ENCODE data around the gene RYR2.

RYR2 gene

DNA sequence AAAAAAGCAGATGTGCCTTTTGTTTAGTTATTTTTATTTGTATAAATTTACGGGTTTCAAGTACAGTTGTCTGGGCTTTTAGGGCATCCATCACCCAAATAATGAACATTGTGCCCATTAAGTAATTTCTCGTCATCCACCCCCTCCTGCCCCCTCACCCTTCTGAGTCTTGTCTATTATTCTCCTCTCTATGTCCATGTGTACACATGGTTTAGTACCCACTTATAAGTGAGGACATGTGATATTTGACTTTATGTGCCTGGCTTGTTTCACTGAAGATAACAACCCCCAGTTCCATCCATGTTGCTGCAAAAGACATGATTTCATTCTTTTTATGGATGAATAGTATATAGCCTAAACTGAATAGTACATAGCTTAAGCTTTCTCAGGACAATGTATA lies 659.5 kb downstream of the RYR2 start:
- TF ChIP-seq, protein P1, sequence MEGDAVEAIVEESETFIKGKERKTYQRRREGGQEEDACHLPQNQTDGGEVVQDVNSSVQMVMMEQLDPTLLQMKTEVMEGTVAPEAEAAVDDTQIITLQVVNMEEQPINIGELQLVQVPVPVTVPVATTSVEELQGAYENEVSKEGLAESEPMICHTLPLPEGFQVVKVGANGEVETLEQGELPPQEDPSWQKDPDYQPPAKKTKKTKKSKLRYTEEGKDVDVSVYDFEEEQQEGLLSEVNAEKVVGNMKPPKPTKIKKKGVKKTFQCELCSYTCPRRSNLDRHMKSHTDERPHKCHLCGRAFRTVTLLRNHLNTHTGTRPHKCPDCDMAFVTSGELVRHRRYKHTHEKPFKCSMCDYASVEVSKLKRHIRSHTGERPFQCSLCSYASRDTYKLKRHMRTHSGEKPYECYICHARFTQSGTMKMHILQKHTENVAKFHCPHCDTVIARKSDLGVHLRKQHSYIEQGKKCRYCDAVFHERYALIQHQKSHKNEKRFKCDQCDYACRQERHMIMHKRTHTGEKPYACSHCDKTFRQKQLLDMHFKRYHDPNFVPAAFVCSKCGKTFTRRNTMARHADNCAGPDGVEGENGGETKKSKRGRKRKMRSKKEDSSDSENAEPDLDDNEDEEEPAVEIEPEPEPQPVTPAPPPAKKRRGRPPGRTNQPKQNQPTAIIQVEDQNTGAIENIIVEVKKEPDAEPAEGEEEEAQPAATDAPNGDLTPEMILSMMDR (IDR thresholded peaks at IDR 0.05; ENCODE audit: borderline replicate concordance, insufficient read depth, low read depth, low read length) = no peak
- H3K4me3 ChIP-seq (ENCODE audit: low read depth, low read length) = no peak overlapping the region

DNA sequence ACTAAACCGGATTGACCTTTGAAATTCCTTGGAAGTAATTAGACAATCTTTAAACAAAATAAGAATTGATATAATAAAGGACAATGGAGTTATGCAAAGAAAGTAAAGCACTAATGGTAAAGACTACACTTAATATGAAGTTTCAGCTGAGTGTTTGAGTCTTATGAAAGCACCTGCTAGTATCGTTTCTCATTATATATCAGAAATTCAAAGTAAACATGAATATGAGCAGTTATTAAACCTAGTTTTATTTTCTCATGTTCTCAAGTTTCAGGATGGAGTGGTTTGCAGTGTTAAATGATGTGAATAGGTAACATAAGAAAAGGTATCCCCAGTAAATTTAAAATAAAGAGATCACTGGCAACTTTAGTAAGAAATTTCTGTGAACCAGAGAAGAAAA lies 660.2 kb downstream of the RYR2 start:
- no peak overlapping the region for H3K4me3 ChIP-seq (ENCODE audit: low read depth, low read length)
- TF ChIP-seq, protein P1 (IDR thresholded peaks at IDR 0.05; ENCODE audit: borderline replicate concordance, insufficient read depth, low read depth, low read length) = no peak

DNA sequence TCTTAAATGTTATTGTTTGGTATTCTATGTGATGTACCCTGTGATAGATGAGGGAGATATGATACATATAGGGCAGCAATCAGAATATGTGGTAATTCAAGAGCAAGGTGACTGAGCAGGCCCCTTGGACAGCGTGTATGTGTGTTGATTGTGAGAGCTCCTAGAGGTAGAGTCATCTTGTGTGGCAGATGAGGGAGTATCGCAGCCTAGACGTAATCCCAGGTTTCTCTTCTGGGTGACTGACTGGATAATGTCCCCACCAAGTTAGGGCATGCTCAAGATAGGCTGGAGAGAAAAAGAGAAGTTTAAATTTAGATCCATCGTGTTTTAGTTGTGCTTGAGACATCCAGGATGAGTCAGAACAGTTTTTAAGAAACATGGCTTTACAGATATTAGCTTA lies 663.5 kb downstream of the RYR2 start:
- TF ChIP-seq, protein P1 (IDR thresholded peaks at IDR 0.05; ENCODE audit: borderline replicate concordance, insufficient read depth, low read depth, low read length) = no peak
- H3K4me3 ChIP-seq (ENCODE audit: low read depth, low read length) = no peak overlapping the region

DNA sequence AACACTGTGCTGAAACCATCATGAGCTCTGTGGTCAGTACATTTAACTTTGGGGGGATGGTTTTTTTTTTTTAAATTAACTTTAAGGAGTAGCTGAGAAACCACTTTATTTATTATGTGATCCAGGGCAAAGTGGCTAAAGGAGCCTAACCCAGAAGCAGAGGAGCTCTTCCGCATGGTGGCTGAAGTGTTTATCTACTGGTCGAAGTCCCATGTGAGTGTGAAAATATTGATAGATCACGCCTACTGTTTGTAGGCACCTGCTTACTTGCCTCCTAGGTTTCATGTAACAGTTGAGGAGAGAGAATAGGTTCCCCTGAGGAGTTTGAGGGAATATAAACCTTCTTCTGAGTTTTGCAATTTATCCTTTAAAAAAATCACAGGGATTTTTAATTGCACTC lies 667.4 kb downstream of the RYR2 start:
- TF ChIP-seq, protein P1 (IDR thresholded peaks at IDR 0.05; ENCODE audit: borderline replicate concordance, insufficient read depth, low read depth, low read length) = no peak

DNA sequence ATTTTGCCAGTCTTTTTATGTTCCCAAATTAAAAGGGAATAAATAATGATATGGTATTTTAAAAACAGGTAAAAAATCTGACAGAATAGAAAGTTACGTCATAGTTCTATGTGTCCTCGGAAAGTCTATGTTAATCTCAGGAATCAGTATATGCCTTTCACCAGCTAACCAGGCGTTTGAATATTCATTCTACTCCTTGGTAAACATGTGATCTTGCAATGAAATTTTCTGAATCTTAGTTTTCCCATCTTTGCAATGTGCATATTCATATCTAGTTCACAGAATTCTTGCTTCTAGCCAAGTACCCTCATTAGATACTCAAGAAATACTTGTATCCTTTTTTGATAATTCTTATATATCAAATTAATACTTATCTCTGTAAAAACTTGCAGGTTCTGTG lies 669.3 kb downstream of the RYR2 start:
- TF ChIP-seq, protein P1 (IDR thresholded peaks at IDR 0.05; ENCODE audit: borderline replicate concordance, insufficient read depth, low read depth, low read length) = no peak
- H3K4me3 ChIP-seq (ENCODE audit: low read depth, low read length) = no peak overlapping the region

More for the DNA sequence above, 667.4 kb downstream of the RYR2 start:
- H3K4me3 ChIP-seq (ENCODE audit: low read depth, low read length) = no peak overlapping the region

DNA sequence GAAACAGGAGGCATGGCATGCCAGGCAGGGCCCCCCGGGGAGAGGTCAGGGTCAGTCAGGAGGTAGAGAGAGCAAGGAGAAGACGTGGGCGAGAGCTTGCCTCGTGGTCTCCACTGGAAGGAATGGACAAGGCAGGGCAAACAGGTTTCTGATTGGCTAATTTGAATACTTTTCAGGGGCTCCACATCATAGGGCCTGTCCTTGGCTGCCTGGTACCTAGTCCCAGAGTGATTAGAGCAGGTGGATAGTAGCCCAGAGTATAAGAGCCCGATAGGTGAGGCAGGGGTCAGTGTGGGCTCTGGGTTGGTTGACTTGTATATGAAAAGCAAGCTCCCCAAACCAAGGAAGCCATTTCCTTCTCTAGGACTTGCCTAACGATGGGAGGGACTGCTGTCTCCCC lies 670.1 kb downstream of the RYR2 start:
- TF ChIP-seq, protein P1 (IDR thresholded peaks at IDR 0.05; ENCODE audit: borderline replicate concordance, insufficient read depth, low read depth, low read length) = no peak
- H3K4me3 ChIP-seq (ENCODE audit: low read depth, low read length) = no peak overlapping the region

DNA sequence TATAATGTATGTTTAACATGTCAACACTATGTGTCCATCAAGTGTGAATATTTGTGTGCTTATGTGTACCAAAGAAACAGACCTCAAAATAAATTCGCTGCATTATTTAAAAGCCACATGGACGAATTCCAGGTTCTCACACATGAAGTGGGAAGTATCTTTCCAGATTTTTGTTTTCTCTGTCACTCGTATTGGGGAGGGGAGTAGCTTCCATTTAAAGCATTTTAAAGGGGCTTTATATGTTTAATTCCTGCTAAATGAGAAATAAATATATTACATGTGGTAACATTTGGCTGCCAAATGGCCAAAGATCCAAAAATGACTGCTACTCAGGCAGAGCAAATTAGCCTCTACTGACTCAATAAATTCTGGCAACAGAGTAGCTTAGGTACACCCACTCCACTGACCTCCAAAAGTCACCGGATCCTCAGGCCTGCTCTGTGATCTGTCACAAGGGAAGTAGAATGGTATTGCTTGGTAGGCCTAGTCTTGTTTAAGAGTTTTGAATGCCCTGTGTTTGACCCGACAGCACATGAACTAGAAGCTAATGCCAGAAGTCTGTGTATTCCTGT lies 670.7 kb downstream of the RYR2 start:
- H3K4me3 ChIP-seq (ENCODE audit: low read depth, low read length) = no peak overlapping the region
- TF ChIP-seq, protein P1 (IDR thresholded peaks at IDR 0.05; ENCODE audit: borderline replicate concordance, insufficient read depth, low read depth, low read length) = no peak
